Activated CD8-positive, alpha-beta memory T cell treated with anti-CD3 and anti-CD28 coated beads, Interleukin-2, amount 10 ng/mL, durations not matched to agents 7 days and 5 days (primary cell): ENCODE results near the gene NEDD9. TPM values are rescaled to one million over a fixed set of nuclear protein-coding genes. Genes with fewer than 3 reads are reported as not detected.

Experiments used
- ATAC-seq: fragments of 150-1000 bp; cut with Tn5 transposase; one replicate; pipeline ENCODE4 v1.10.0; 2021; ENCODE audit warnings: moderate library complexity
- CTCF ChIA-PET: fragments of 350-600 bp; sonication (Branson Sonifier 250); formaldehyde crosslinking; loops from one replicate; lab custom pipeline; 2021; ENCODE audit warnings: antibody characterized with exemption; lab: Charles Lee
- DNase-seq: peaks from one replicate; pipeline ENCODE4 v3.0.0-alpha.2; 2020
- H3K27ac Mint-ChIP-seq: one replicate; pipeline ENCODE4 v1.8.0; 2021; ENCODE audit warnings: mild to moderate bottlenecking, mixed read lengths
- H3K27me3 Mint-ChIP-seq: one replicate; pipeline ENCODE4 v1.8.0; 2021; ENCODE audit warnings: mixed read lengths
- H3K36me3 Mint-ChIP-seq: one replicate; pipeline ENCODE4 v1.8.0; 2021; ENCODE audit warnings: mild to moderate bottlenecking, mixed read lengths
- H3K4me1 Mint-ChIP-seq: one replicate; pipeline ENCODE4 v1.8.0; 2021; ENCODE audit warnings: mixed read lengths
- H3K4me3 Mint-ChIP-seq: one replicate; pipeline ENCODE4 v1.8.0; 2021; ENCODE audit warnings: mild to moderate bottlenecking, moderate library complexity, mixed read lengths
- H3K9me3 Mint-ChIP-seq: one replicate; pipeline ENCODE4 v1.8.0; 2022; ENCODE audit warnings: low read depth, mixed read lengths
- total RNA-seq, 2 experiments: library from RNA; stranded (reverse); gene quantifications; one replicate each; pipeline ENCODE4 v1.2.3, GENCODE V29; 2021

Gene NEDD9
- total RNA-seq, 2 experiments from 2014 or later = 84.5 to 114 TPM

DNA sequence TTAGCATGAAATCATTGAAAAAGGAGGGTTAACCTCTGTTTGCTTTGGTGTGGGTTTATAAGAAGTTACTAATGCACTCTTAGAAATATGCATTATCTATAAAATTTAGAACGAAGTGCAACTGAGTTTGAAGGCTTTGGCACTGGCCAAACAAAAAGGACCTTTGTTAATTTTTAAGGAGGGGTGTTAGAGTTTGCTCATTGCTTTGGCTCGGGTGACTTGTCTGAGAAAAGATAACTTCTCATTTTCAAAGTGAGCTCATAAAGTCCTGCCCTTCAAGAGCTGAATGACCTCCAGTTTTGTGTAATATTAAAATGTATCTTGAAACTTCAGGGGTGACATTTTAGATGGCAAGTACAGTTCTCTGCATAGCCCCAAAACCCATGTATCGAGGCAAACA, 25.9 kb downstream of the NEDD9 start:
- no peak overlapping the region for H3K4me3 Mint-ChIP-seq
- no peak overlapping the region for H3K27ac Mint-ChIP-seq
- H3K4me1 Mint-ChIP-seq = peaks cover 73% of the 10 kb centered on the region
- no peaks in the 10 kb centered on the region for H3K9me3 Mint-ChIP-seq
- no peaks in the 10 kb centered on the region for H3K27me3 Mint-ChIP-seq
- CTCF ChIA-PET = interaction anchor here (0.9 to 1.3 kb wide), 2 partner anchors 11 to 63 kb away, joined by 3 to 4 read pairs; no protein-coding TSS in a partner anchor
- DNase-seq (no peak), ATAC-seq (no peak)
- H3K36me3 Mint-ChIP-seq = peaks cover 80% of the 10 kb centered on the region

DNA sequence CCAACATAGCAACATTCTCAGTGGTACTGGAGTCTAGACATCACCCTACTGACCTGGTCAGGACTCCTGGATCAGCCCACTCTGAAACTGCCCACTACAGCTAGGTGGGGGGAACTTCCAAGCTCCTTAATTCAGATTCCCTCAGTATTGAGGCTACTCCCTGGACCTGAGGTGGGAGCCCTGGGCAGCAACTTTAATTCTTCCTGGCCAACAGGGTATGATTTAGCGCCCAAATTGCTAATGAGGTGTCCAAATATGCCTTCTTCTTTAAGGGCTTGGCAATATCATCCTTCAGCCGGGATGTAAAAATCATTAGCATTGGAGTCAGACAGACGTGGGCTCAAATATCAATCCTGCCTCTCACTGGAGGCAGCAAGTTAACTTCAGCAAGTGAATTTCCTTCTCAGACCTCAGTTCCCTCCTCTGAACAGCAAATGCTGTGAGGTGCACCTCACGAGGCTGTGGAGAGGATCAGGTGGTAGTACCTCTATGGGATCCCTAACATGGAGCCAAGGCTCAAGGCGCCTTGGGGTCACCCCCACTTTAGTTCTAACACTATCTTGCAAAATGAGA, 27.6 kb downstream of the NEDD9 start:
- H3K4me1 Mint-ChIP-seq = peaks cover 79% of the 10 kb centered on the region
- DNase-seq (no peak), ATAC-seq (no peak)
- H3K36me3 Mint-ChIP-seq = peaks cover 82% of the 10 kb centered on the region
- H3K4me3 Mint-ChIP-seq = no peak overlapping the region
- no peaks in the 10 kb centered on the region for H3K9me3 Mint-ChIP-seq
- H3K27me3 Mint-ChIP-seq = no peaks in the 10 kb centered on the region
- CTCF ChIA-PET = interaction anchor here (0.7 kb wide), 1 partner anchor 9 kb away, joined by 4 read pairs; no protein-coding TSS in a partner anchor
- H3K27ac Mint-ChIP-seq = peak overlapping the region; percentile 43

GRCh38 chr6:11204005-11204399, 28.5 kb downstream of the NEDD9 start:
- CTCF ChIA-PET = interaction anchor here (2.0 to 2.5 kb wide), 2 partner anchors 18 to 292 kb away, joined by 9 read pairs; no protein-coding TSS in a partner anchor
- no peaks in the 10 kb centered on the region for H3K9me3 Mint-ChIP-seq
- DNase-seq = no peak
- no peak for ATAC-seq
- peaks cover 80% of the 10 kb centered on the region for H3K4me1 Mint-ChIP-seq
- no peak overlapping the region for H3K4me3 Mint-ChIP-seq
- H3K27ac Mint-ChIP-seq = peak overlapping the region; percentile 98
- H3K36me3 Mint-ChIP-seq = peaks cover 80% of the 10 kb centered on the region
- no peaks in the 10 kb centered on the region for H3K27me3 Mint-ChIP-seq

- peaks cover 84% of the 10 kb centered on the region for H3K4me1 Mint-ChIP-seq
- ATAC-seq = no peak
- H3K9me3 Mint-ChIP-seq = no peaks in the 10 kb centered on the region
- peaks cover 83% of the 10 kb centered on the region for H3K36me3 Mint-ChIP-seq
- peak overlapping the region; percentile 36 for H3K4me3 Mint-ChIP-seq
- CTCF ChIA-PET = interaction anchor here (0.6 to 2.5 kb wide), 7 partner anchors 19 to 512 kb away, joined by 3 to 9 read pairs (median 4); no protein-coding TSS in a partner anchor
- H3K27ac Mint-ChIP-seq = peak overlapping the region; percentile 98
- H3K27me3 Mint-ChIP-seq = no peaks in the 10 kb centered on the region
- DNase-seq = no peak
Observed at GRCh38 chr6:11203306-11204004, 29.0 kb downstream of the NEDD9 start.

GRCh38 chr6:11202513-11203305, 29.8 kb downstream of the NEDD9 start:
- peak overlapping the region; percentile 36 for H3K4me3 Mint-ChIP-seq

DNA sequence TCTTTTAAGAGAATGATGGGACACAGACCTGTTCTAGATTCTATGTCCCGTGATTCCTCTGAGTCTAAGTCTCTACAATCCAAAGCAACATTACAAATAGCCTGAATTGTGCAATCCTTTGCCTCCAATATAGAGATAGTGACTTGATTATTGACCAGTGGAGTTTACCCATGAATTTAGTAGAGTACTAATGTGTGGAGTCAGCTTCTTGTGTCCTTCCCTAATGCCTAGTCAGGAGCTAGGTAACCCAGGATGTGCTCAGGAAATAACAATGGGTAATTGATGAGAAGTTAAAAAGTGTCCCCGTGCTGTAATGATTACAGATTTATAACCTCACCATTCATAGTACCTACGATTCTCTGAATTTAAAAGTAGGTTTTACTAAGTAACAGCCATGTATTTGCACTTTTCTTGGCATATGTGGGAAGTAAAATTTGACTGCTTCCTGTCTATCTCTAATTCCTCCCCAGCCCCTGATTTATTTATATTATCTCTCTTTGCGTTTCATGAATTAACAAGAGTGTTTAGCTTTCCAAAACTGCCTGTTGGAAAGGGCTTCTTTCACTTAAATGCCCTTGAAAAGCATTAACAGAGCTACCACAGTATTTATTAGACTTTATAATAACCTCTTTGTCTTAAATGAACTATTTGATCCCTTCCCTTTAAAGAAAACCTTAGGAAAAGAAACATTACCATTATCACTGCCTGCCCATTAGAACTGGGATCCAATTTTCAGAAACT, 30.5 kb downstream of the NEDD9 start:
- Mint-ChIP-seq H3K9me3 (no peaks in the 10 kb centered on the region), H3K36me3 (peaks cover 85% of the 10 kb centered on the region), H3K27me3 (no peaks in the 10 kb centered on the region), H3K4me1 (peaks cover 86% of the 10 kb centered on the region), H3K4me3 (no peak overlapping the region), H3K27ac (peak overlapping the region; percentile 98)
- DNase-seq = no peak
- CTCF ChIA-PET = interaction anchor here (0.9 to 2.5 kb wide), 7 partner anchors 21 to 294 kb away, joined by 3 to 9 read pairs (median 4); no protein-coding TSS in a partner anchor
- ATAC-seq = no peak

More at GRCh38 chr6:11202513-11203305, 29.8 kb downstream of the NEDD9 start:
- H3K4me1 Mint-ChIP-seq = peaks cover 86% of the 10 kb centered on the region
- H3K36me3 Mint-ChIP-seq = peaks cover 85% of the 10 kb centered on the region
- no peaks in the 10 kb centered on the region for H3K27me3 Mint-ChIP-seq
- H3K9me3 Mint-ChIP-seq = no peaks in the 10 kb centered on the region
- ATAC-seq (peak; percentile 65), DNase-seq (peak; percentile 83)
- CTCF ChIA-PET = interaction anchor here (0.6 to 2.5 kb wide), 8 partner anchors 20 to 513 kb away, joined by 3 to 9 read pairs (median 4); no protein-coding TSS in a partner anchor
- H3K27ac Mint-ChIP-seq = peak overlapping the region; percentile 98

GRCh38 chr6:11201015-11201414, 31.5 kb downstream of the NEDD9 start:
- Mint-ChIP-seq H3K9me3 (no peaks in the 10 kb centered on the region), H3K27me3 (no peaks in the 10 kb centered on the region), H3K4me1 (peaks cover 89% of the 10 kb centered on the region), H3K36me3 (peaks cover 86% of the 10 kb centered on the region), H3K27ac (peak overlapping the region; percentile 80), H3K4me3 (no peak overlapping the region)
- DNase-seq (no peak), ATAC-seq (no peak)
- CTCF ChIA-PET = interaction anchor here (2.5 kb wide), 1 partner anchor 29 kb away, joined by 11 read pairs; no protein-coding TSS in a partner anchor

- Mint-ChIP-seq H3K27me3 (no peaks in the 10 kb centered on the region), H3K9me3 (no peaks in the 10 kb centered on the region), H3K4me1 (peaks cover 85% of the 10 kb centered on the region), H3K36me3 (peaks cover 83% of the 10 kb centered on the region), H3K27ac (peak overlapping the region; percentile 61), H3K4me3 (no peak overlapping the region)
- ATAC-seq = no peak
- DNase-seq = no peak
- CTCF ChIA-PET = interaction anchor here (1.4 to 2.5 kb wide), 3 partner anchors 24 to 28 kb away, joined by 4 to 13 read pairs (median 11); no protein-coding TSS in a partner anchor
Observed at GRCh38 chr6:11200356-11200755, 32.1 kb downstream of the NEDD9 start.

DNA sequence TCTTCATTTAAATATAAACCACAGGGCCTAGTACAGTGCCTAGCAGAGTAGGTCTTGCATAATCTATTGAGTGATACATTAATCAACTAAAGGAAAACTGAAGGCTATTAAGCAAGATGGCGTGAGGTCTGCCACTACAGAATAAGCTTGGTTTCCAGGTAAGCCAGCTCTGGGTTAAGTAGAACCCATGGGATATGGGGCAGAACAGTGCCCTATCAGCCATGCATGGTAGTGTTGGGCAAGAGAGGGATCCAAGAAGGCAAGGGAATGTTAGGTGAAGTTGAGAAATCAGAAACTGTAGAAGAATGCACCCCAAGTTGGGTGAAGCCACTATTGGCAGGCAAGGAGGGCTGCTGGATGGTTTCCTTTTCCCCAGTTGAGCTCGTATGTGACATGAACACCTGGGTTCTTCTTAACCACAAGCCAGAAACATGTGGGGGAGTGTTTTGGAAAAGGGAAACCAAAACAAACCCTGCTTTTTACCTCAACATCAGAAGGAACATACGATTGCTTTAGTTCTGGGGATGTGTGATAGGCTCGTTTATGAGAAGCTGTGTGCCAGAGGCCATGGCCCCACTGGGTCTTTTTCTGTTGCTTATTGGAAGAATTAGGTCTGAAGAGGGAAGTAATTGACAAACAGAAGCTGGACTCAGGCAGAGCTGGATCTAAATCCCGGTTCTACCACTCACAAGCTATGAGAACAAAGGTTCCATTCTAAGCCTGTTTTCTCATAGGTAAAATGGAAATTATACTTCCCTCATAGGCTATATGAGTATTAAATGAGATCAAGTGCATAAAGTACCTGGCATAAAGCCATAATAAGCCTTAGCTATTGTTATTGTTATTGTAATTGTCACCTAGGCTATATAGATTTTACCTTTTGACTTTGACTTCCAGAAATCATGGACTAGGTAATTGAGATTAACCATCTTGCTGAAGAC, 33.5 kb downstream of the NEDD9 start:
- Mint-ChIP-seq H3K4me3 (peak overlapping the region; percentile 20), H3K27me3 (no peaks in the 10 kb centered on the region), H3K4me1 (peaks cover 75% of the 10 kb centered on the region), H3K27ac (peak overlapping the region; percentile 90), H3K9me3 (no peaks in the 10 kb centered on the region), H3K36me3 (peaks cover 87% of the 10 kb centered on the region)
- peak; percentile 78 for DNase-seq
- CTCF ChIA-PET = interaction anchor here (0.8 to 2.5 kb wide), 14 partner anchors 11 to 298 kb away, joined by 3 to 13 read pairs (median 4); partner anchors contain the start of gene NEDD9
- ATAC-seq = peak; percentile 82

DNA sequence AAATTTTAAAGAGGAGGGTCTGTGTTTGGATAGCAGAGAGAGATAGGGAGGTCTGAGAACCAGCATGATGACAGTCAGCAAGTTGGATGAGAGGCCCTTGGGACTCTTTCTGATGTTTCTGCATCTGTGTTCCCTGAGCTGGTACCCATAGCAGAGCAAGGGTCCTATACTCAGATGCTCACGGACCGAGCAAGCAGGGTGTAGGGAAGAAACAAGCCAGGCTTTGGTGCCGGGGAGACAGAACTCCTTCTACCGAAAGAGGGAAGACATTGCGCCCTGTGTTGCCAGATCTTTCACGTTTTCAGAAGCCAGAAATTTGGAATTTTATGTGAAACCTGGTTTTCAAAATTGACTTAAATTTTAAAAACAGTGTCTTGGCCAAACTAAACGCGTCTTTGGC, 34.6 kb downstream of the NEDD9 start:
- Mint-ChIP-seq H3K4me3 (no peak overlapping the region), H3K27me3 (no peaks in the 10 kb centered on the region), H3K9me3 (no peaks in the 10 kb centered on the region), H3K4me1 (peaks cover 66% of the 10 kb centered on the region), H3K27ac (peak overlapping the region; percentile 41), H3K36me3 (peaks cover 85% of the 10 kb centered on the region)
- CTCF ChIA-PET = interaction anchor here (1.0 to 2.5 kb wide), 2 partner anchors 26 to 28 kb away, joined by 3 to 13 read pairs; no protein-coding TSS in a partner anchor
- DNase-seq (no peak), ATAC-seq (no peak)

DNA sequence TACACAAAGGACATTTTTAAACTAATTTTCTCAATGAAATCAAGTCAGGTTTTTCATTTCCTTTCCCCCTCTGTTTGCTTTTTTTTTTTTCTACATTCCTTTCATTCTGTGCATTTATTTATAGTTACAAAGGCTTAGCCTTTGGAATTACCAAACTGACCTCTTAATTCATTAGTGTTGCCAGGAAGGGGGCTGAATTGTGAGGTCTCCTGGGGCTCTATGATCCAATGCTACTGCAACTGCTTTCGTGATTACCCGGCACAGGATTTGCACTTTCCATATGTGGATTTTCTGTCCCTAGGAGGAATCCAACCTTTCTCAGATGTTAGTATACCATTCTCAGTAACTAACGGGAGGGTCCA, 35.3 kb downstream of the NEDD9 start:
- DNase-seq (no peak), ATAC-seq (no peak)
- no peak overlapping the region for H3K4me3 Mint-ChIP-seq
- CTCF ChIA-PET = no interaction called here
- H3K36me3 Mint-ChIP-seq = peaks cover 84% of the 10 kb centered on the region
- H3K9me3 Mint-ChIP-seq = no peaks in the 10 kb centered on the region
- peak overlapping the region; percentile 54 for H3K27ac Mint-ChIP-seq
- H3K4me1 Mint-ChIP-seq = peaks cover 59% of the 10 kb centered on the region
- H3K27me3 Mint-ChIP-seq = no peaks in the 10 kb centered on the region
